HG03066 (cell line): ENCODE data around the gene RNF207.

Source experiments
- ATAC-seq: cut with Tn5 transposase; IDR thresholded peaks from one replicate; pipeline ENCODE4 v1.9.1; 2021; ENCODE audit warnings: low read depth; ENCODE audit not compliant: unreplicated experiment

RNF207 gene

GRCh38 chr1:6222636-6223035 lies 16.7 kb downstream of the RNF207 start:
- no peak for ATAC-seq

- ATAC-seq, result no peak
Measured at GRCh38 chr1:6223617-6224016, 17.7 kb downstream of the RNF207 start.

GRCh38 chr1:6224718-6225117 lies 18.8 kb downstream of the RNF207 start:
- no peak for ATAC-seq

- ATAC-seq, result no peak
Measured at GRCh38 chr1:6225651-6226050, 19.7 kb downstream of the RNF207 start.

- no peak for ATAC-seq
Measured at GRCh38 chr1:6233376-6233775, 27.5 kb downstream of the RNF207 start.

GRCh38 chr1:6234502-6235295 lies 28.8 kb downstream of the RNF207 start:
- ATAC-seq, result no peak

GRCh38 chr1:6235296-6235677 lies 29.4 kb downstream of the RNF207 start:
- ATAC-seq, result peak; percentile 7

- no peak for ATAC-seq
Measured at GRCh38 chr1:6237093-6237492, 31.2 kb downstream of the RNF207 start.

GRCh38 chr1:6239213-6239752 lies 33.4 kb downstream of the RNF207 start:
- no peak for ATAC-seq

GRCh38 chr1:6239950-6240768 lies 34.2 kb downstream of the RNF207 start:
- no peak for ATAC-seq

GRCh38 chr1:6241107-6241886 lies 35.4 kb downstream of the RNF207 start:
- ATAC-seq, result no peak

GRCh38 chr1:6241887-6242740 lies 36.2 kb downstream of the RNF207 start:
- no peak for ATAC-seq

GRCh38 chr1:6243053-6243834 lies 37.3 kb downstream of the RNF207 start:
- no peak for ATAC-seq

GRCh38 chr1:6243993-6244392 lies 38.1 kb downstream of the RNF207 start, which contains the start of gene HES3:
HES3 (plus strand) TSS chr1:6244179; CDS start chr1:6244366, 187 bp downstream.
- ATAC-seq, result no peak

- ATAC-seq, result no peak
Measured at GRCh38 chr1:6244401-6245049, 38.6 kb downstream of the RNF207 start.

- no peak for ATAC-seq
Measured at GRCh38 chr1:6245086-6245868, 39.4 kb downstream of the RNF207 start.

GRCh38 chr1:6245869-6246496 lies 40.1 kb downstream of the RNF207 start:
- ATAC-seq, result no peak
